HEK293 (cell line): ENCODE data around the gene SHD.

Experiments used
- ZNF146 ChIP-seq: fragments of 450-650 bp; formaldehyde crosslinking; IDR thresholded peaks from 2 replicates; pipeline ENCODE4 v1.5.1; 2016; ENCODE audit warnings: missing biosample characterization, missing genetic modification characterization
- ZNF623 ChIP-seq: fragments of 450-650 bp; formaldehyde crosslinking; IDR thresholded peaks from 2 replicates; pipeline ENCODE4 v1.5.1; 2016; ENCODE audit warnings: missing biosample characterization, missing genetic modification characterization
- TF ChIP-seq, protein P1 (sequence below): fragments of 450-650 bp; formaldehyde crosslinking; IDR thresholded peaks from 2 replicates; pipeline ENCODE4 v1.5.1; 2016; ENCODE audit warnings: missing biosample characterization, missing genetic modification characterization
- TF ChIP-seq, protein P2 (sequence below): fragments of 450-650 bp; formaldehyde crosslinking; IDR thresholded peaks from 2 replicates; pipeline ENCODE4 v1.5.1; 2016; ENCODE audit warnings: missing biosample characterization, missing genetic modification characterization, low read depth
- TF ChIP-seq, protein P3 (sequence below): fragments of 450-650 bp; formaldehyde crosslinking; IDR thresholded peaks from 2 replicates; pipeline ENCODE4 v1.5.0; 2017; ENCODE audit warnings: missing biosample characterization, missing genetic modification characterization, borderline replicate concordance
- TF ChIP-seq, protein P4 (sequence below): fragments of 450-650 bp; formaldehyde crosslinking; IDR thresholded peaks from 2 replicates; pipeline ENCODE4 v1.5.1; 2016; ENCODE audit warnings: missing biosample characterization, missing genetic modification characterization, low read depth

DNA sequence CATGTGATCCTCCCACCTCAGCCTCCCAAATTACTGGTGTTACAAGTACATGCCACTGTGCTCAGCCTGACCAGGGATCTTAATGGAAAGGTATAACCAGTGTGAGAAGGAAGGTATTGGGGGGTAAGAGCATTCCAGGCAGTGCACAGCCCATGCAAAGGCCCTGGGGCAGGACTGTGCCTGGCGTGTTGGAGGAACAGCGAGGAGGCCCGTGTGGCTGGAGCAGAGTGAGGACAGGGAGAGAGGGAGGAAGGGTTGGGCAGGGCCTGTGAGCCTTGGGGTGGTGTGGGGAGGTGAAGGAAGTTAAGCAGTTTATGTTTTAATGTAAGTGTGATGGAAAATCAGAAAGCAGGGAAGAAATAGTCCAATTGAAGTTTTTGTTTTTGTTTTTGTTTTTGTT lies 21.5 kb downstream of the SHD start:
- TF ChIP-seq, protein P1, sequence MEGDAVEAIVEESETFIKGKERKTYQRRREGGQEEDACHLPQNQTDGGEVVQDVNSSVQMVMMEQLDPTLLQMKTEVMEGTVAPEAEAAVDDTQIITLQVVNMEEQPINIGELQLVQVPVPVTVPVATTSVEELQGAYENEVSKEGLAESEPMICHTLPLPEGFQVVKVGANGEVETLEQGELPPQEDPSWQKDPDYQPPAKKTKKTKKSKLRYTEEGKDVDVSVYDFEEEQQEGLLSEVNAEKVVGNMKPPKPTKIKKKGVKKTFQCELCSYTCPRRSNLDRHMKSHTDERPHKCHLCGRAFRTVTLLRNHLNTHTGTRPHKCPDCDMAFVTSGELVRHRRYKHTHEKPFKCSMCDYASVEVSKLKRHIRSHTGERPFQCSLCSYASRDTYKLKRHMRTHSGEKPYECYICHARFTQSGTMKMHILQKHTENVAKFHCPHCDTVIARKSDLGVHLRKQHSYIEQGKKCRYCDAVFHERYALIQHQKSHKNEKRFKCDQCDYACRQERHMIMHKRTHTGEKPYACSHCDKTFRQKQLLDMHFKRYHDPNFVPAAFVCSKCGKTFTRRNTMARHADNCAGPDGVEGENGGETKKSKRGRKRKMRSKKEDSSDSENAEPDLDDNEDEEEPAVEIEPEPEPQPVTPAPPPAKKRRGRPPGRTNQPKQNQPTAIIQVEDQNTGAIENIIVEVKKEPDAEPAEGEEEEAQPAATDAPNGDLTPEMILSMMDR, result no peak
- TF ChIP-seq ZNF623 (tag by site-specific recombination) (peak; percentile 99), ZNF146 (tag by site-specific recombination) (no peak)
- TF ChIP-seq, protein P2, sequence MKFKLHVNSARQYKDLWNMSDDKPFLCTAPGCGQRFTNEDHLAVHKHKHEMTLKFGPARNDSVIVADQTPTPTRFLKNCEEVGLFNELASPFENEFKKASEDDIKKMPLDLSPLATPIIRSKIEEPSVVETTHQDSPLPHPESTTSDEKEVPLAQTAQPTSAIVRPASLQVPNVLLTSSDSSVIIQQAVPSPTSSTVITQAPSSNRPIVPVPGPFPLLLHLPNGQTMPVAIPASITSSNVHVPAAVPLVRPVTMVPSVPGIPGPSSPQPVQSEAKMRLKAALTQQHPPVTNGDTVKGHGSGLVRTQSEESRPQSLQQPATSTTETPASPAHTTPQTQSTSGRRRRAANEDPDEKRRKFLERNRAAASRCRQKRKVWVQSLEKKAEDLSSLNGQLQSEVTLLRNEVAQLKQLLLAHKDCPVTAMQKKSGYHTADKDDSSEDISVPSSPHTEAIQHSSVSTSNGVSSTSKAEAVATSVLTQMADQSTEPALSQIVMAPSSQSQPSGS (tag by site-specific recombination), result no peak
- TF ChIP-seq, protein P3, sequence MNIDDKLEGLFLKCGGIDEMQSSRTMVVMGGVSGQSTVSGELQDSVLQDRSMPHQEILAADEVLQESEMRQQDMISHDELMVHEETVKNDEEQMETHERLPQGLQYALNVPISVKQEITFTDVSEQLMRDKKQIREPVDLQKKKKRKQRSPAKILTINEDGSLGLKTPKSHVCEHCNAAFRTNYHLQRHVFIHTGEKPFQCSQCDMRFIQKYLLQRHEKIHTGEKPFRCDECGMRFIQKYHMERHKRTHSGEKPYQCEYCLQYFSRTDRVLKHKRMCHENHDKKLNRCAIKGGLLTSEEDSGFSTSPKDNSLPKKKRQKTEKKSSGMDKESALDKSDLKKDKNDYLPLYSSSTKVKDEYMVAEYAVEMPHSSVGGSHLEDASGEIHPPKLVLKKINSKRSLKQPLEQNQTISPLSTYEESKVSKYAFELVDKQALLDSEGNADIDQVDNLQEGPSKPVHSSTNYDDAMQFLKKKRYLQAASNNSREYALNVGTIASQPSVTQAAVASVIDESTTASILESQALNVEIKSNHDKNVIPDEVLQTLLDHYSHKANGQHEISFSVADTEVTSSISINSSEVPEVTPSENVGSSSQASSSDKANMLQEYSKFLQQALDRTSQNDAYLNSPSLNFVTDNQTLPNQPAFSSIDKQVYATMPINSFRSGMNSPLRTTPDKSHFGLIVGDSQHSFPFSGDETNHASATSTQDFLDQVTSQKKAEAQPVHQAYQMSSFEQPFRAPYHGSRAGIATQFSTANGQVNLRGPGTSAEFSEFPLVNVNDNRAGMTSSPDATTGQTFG, result no peak
- TF ChIP-seq, protein P4, sequence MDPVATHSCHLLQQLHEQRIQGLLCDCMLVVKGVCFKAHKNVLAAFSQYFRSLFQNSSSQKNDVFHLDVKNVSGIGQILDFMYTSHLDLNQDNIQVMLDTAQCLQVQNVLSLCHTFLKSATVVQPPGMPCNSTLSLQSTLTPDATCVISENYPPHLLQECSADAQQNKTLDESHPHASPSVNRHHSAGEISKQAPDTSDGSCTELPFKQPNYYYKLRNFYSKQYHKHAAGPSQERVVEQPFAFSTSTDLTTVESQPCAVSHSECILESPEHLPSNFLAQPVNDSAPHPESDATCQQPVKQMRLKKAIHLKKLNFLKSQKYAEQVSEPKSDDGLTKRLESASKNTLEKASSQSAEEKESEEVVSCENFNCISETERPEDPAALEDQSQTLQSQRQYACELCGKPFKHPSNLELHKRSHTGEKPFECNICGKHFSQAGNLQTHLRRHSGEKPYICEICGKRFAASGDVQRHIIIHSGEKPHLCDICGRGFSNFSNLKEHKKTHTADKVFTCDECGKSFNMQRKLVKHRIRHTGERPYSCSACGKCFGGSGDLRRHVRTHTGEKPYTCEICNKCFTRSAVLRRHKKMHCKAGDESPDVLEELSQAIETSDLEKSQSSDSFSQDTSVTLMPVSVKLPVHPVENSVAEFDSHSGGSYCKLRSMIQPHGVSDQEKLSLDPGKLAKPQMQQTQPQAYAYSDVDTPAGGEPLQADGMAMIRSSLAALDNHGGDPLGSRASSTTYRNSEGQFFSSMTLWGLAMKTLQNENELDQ (tag by site-specific recombination), result no peak
